GM19099 (cell line): Measurements from ENCODE around the gene CDCA5.
A peak's percentile ranks its signal among the peaks of the same experiment; 100 is the strongest.

ENCODE experiments used
- POLR2A ChIP-seq: IDR thresholded peaks from 3 replicates; pipeline ENCODE4 v1.6.1; 2011; ENCODE audit warnings: low read depth; ENCODE audit not compliant: insufficient read length; ENCODE audit errors: extremely low read depth

Gene CDCA5

DNA sequence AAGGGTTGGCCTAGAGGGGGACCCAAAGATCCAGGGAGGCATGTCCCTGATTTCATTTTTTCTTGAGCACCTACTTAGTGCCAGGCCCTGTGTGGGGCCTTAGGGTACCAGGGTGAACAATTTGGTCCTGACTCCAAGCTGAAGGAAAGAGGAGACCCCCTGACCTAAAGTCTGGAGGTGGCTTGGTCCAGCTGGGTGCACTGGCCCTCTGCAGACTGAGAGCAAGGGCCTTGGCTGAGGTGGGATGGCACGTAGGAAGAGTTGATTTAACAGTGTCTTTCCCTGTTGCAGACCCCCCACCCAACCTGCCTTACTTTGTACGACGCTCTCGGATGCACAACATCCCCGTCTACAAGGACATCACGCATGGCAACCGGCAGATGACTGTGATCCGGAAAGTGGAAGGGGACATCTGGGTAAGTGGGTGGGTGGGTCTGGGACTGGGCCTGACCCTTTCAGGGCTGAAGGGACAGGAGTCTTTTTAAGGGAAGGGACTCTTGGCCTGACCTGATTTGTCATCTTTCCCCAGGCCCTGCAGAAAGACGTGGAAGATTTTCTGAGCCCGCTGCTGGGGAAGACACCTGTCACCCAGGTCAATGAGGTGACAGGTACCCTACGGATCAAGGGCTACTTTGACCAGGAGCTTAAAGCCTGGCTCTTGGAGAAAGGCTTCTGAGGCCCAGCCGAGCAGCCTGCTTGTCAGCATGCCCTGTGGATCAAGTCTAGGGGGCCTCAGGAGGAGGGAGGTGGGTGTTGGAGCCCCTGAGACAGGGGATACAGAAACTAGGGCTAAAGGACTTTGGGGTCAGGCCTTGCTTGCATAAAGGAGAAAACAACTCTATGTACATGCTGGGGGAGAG lies 41.6 kb upstream of the CDCA5 start:
- TF ChIP-seq POLR2A = no peak

DNA sequence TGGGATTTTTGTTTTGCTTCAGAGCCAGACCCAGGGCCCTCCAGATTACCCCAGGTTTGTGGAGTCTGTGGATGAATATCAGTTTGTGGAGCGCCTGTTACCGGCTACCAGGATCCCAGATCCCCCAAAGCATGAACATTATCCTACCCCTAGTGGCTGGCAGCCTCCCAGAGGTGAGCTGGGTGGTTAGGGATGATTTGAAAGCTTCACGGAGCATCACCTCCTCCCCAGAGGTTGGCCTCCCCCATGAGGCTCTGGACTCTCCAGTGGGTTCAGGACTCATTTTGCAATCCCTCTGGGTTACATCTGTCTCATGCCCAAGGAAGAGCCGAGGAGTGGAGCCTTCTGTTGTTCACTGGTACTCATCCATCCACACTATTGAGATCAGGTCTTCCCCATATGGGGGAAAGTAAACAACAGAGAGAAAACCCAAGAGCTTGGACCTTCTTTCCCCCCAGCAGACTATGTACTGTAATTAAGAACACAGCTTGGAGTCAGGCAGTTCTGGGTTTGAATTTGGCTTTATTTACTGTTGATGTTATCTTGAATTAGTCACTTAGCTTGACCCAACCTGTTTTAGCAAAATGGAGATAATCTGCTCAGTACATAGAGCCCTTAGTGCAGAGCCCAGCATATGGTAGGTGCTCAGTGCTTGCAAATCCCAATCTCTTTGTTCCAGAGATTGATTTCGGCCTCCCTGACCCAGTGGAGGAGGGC lies 40.8 kb upstream of the CDCA5 start:
- TF ChIP-seq POLR2A = no peak

GRCh38 chr11:65121865-65122696 lies 38.2 kb upstream of the CDCA5 start, which contains the start of the genes FAU and MRPL49:
Gene FAU (minus strand): TSS chr11:65122134. CDS start chr11:65121813, 321 bp downstream.
Gene MRPL49 (plus strand): TSS chr11:65122321. CDS start chr11:65122347, 26 bp downstream.
- TF ChIP-seq POLR2A = peak; percentile 93

DNA sequence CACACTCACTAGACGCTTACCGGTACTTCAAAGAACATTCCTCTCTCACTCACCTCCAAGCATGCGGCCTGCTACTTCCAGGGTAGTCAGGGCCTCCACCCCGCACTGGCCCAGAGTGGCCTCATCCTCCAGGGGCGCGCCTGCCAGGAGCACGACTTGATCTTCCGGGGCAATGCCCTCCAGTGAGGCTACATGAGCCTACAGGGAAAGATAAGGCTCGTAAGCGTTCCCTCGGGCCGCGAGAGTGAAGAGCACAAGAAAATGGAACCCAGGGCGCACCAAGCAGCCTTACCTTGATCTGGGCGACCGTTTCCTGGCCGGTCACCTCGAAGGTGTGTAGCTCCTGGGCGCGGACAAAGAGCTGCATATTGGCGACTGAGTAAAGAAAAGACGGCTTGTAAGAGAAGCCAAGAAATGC lies 37.6 kb upstream of the CDCA5 start:
- no peak for TF ChIP-seq POLR2A

- TF ChIP-seq POLR2A = no peak
Observed at GRCh38 chr11:65120831-65121230, 37.0 kb upstream of the CDCA5 start.

DNA sequence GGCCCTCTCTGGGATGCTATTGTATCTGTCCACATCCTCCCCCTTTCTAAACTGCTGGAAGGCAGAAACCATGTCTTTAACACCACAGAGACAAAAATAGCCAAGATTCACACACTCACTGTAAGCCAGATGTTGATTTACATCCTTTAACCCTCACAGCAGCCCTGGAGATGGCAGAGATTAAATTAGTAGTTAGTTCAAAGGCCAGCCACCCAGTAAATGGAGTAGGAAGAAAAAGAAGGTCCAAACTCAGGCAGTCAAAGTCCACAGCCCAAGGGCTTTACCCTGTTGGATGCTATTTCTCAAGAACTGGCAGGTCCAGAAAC lies 35.8 kb upstream of the CDCA5 start:
- no peak for TF ChIP-seq POLR2A

DNA sequence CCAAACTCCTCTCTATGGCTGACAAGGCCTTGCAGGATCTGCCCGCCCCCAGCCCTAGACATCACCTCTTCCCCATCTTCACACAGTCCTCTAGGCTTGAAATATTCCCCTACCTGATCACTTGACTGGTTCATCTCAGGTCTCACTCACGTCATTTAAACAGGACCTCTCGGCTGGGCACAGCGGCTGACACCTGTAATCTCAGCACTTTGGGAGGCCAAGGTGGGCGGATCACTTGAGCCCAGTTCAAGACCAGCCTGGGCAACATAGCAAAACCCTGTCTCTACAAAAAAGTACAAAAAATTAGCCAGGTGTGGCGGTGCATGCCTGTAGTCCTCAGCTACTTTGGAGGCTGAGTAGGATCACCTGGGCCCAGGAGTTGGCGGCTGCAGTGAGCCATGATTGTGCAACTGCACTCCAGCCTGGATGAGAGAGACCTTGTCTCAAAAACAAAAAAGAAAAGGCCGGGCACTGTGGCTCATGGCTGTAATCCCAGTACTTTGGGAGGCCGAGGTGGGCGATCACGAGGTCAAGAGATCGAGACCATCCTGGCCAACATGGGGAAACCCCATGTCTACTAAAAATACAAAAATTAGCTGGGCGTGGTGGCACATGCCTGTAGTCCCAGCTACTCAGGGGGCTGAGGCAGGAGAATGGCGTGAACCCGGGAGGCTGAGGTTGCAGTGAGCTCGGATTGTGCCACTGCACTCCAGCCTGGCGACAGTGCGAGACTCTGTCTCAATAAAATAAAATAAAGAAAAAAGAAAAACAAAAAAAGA lies 35.2 kb upstream of the CDCA5 start:
- TF ChIP-seq POLR2A = peak; percentile 20

DNA sequence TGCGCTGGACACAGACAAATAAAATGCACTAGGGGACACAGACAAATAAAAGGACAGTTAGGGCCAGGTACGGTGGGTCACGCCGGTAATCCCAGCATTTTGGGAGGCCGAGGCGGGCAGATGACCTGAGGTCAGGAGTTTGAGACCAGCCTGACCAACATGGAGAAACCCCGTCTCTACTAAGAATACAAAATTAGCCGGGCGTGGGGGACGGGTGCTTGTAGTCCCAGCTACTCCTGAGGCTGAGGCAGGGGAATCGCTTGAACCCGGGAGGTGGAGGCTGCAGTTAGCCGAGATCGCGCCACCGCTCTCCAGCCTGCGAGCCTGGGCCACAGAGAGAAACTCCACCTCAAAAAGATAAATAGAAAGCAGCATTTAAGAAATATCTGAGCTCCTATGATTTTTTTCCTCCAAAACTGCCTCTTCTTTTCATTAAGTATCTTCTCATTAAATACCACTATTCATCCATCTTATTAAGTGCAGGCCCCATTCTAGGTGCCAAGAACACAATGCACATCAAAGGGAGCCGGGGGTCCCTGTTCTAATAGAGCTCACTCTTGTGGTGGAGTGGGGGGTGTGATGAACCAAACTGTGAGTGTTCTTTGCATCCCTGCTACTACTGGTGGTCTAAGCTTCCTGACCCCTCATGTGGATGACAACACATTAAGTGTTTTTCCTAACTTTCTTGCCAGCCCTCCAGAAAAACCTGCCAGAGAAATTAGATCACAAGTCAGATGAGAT lies 34.4 kb upstream of the CDCA5 start:
- TF ChIP-seq POLR2A = no peak

- TF ChIP-seq POLR2A = peak; percentile 76
Observed at GRCh38 chr11:65117206-65118096, 33.6 kb upstream of the CDCA5 start, which contains the start of gene ZNHIT2. Gene ZNHIT2 (minus strand): TSS chr11:65117701. CDS start chr11:65117653, 48 bp downstream.

DNA sequence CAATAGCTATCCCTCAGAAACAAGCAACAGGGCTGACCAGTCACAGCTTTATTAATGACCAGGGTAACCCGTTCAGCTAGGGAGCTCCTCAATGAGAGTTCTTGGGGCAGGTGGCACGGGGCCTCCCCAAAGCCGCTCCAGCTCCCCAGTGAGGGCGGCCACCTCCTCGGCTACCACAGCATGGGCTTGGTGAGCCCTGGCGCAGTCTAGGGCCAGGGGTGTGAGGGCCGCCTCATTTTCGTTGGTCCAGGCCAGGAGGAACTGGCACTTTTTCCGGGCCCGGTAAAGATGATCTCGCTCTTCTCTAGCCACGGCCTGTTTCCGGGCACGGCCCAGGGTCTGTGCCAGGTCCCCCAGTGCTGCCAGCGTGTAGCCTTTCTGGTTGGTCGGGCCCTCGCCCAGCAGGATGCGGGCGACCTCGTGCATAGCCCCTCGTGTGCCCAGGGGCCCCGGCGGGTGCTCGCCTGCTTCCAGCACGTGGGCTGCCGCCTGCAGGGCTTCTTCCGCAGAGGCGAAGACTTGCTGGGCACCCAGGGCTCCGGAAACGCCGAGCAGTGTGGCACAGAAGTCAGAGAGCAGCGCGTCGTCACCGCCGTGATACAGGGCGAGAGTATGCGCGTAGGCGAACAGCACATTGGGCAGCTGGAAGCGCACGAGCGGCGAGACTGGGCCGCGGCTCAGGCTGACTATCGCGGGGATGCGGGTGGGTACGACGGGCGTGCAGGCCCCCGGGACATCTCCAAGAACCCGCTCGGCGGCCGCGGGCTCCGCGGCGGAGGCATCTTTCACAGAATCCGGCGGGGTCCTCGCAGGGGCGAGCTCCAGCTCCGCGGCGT lies 32.7 kb upstream of the CDCA5 start:
- TF ChIP-seq POLR2A = no peak

- TF ChIP-seq POLR2A = no peak
Observed at GRCh38 chr11:65115361-65116082, 31.7 kb upstream of the CDCA5 start.

GRCh38 chr11:65114538-65115171 lies 30.8 kb upstream of the CDCA5 start:
- no peak for TF ChIP-seq POLR2A
